Effector CD4-positive, alpha-beta T cell (primary cell): ENCODE results near the gene ATP4B.
"Not testable (repeated sequence)": the region's sequence is repeated elsewhere in the genome, so short reads cannot be mapped to it uniquely, and the experiment has no call there.

Source experiments
- DNase-seq: peaks from one replicate; pipeline ENCODE4 v3.0.0-alpha.2; 2020

ATP4B gene

DNA sequence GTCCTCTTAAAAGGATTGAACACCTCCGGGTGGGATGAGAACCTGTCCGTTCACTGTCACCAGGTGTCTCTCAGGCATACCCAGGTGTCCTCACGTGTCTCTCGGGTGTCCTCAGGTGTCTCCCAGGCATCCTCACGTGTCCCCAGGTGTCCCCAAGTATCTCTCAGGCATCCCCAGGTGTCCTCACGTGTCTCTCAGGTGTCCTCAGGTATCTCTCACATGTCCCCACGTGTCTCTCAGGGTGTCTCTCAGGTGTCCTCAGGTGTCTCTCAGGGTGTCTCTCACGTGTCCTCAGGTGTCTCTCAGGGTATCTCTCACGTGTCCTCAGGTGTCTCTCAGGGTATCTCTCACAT is 33.8 kb downstream of the ATP4B start:
- DNase-seq, result no peak

DNA sequence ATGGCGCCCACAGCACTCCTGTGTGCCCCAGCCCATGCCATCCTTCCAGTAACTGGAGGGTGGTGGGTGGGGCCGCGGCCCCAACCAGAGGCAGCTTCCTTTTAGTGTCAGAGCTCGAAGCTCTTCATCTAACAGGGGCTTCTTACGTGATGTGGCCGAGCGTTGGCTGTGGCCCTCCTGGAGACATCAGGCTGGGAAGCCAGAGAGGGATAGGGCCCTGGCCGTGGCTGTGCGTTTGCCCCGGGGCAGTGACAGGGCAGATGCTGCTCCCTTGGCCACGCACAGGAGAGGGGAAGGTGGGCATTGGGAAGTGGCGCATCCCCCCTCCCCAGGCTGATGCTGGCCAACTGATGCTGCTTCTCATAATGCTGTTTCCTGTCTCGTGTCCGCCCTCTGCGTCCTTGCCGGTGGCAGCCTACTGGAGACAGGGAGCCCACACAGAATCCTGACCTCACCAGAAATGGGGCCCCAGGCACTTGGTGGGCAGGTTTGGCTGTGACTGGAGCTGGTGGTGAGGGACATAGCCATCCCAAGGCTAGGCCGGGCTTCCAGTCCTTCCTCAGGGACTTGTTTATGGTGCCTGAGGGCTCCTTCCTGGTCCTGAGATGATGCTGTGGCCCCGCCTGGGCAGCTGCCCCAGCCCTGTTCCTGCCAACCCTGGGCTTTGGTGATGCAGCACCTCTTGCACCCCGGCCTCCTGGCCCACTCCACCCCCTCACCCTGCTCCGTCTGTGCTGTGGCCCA is 34.3 kb downstream of the ATP4B start:
- no peak for DNase-seq

GRCh38 chr13:113622791-113623490 is 35.1 kb downstream of the ATP4B start:
- DNase-seq, result no peak

DNA sequence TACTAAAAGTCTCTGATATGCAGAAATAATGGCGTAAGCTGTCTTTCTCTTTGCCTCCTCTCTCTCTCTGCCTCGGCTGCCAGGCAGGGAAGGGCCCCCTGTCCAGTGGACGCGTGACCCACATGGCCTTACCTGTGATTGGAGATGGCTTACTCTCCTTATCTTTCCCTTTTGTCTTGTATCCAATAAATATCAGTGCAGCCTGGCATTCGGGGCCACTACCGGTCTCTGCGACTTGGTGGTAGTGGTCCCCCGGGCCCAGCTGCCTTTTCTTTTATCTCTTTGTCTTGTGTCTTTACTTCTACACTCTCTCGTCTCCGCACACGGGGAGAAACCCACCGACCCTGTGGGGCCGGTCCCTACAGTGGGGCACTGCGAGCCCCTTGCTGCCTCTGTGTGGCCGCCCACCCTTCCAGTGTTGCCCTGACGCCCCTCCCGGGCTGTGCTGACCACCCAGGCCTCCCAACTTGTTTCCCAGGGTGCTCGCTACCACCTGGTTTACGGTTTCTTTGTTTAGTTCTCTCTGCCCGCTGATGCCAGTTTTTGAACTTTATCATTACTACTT is 35.9 kb downstream of the ATP4B start:
- not testable (repeated sequence) for DNase-seq

GRCh38 chr13:113621498-113621897 is 36.5 kb downstream of the ATP4B start:
- not testable (repeated sequence) for DNase-seq

GRCh38 chr13:113621046-113621445 is 37.0 kb downstream of the ATP4B start:
- DNase-seq, result no peak

- no peak for DNase-seq
Measured at GRCh38 chr13:113620036-113620796, 37.8 kb downstream of the ATP4B start.

GRCh38 chr13:113618455-113618854 is 39.5 kb downstream of the ATP4B start:
- no peak for DNase-seq

- DNase-seq, result no peak
Measured at GRCh38 chr13:113617961-113618360, 40.0 kb downstream of the ATP4B start.

GRCh38 chr13:113616991-113617749 is 40.8 kb downstream of the ATP4B start:
- no peak for DNase-seq

GRCh38 chr13:113616281-113616906 is 41.6 kb downstream of the ATP4B start:
- no peak for DNase-seq

GRCh38 chr13:113613789-113614379 is 44.1 kb downstream of the ATP4B start:
- DNase-seq, result no peak

DNA sequence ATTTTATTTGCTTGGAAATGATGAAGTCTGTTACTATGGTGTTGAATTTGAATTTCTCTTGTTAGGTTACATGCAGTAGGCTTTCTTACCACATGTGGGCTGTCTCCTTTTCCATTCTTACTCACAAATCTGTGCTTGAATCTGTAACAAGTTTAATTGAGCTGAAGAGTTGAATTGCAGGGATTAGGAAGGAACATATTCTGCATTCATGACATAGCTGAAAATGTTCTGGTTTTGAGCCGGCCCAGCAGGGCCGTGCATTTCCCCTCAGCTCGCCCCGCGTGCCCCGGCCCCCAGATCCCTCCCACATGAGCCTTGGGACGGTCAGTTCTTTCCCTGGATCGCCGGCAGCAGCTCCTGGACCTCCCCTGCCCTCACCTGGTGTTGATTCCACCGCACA is 45.4 kb downstream of the ATP4B start:
- no peak for DNase-seq

- DNase-seq, result no peak
Measured at GRCh38 chr13:113611996-113612395, 46.0 kb downstream of the ATP4B start.

- DNase-seq, result no peak
Measured at GRCh38 chr13:113610266-113610665, 47.7 kb downstream of the ATP4B start.

DNA sequence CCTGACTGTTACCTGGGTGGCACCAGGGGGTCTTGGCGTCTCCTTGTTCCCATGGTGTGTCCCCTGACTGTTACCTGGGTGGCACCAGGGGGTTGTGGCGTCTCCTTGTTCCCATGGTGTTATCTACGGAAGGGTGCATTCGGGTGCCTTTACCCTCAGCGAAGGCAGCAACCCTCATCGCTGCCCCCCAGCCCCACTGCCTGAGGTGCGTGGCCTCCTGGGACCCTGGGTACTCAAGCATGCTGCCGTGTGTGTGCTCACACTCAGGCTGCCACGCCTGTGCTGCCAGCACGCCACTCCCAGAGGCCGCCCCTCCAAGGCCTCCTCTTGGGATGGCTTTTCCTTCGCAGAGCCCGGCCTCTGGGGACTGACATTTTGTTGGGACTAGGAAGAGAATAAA is 48.4 kb downstream of the ATP4B start:
- DNase-seq, result no peak

- no peak for DNase-seq
Measured at GRCh38 chr13:113608967-113609533, 48.9 kb downstream of the ATP4B start.

DNA sequence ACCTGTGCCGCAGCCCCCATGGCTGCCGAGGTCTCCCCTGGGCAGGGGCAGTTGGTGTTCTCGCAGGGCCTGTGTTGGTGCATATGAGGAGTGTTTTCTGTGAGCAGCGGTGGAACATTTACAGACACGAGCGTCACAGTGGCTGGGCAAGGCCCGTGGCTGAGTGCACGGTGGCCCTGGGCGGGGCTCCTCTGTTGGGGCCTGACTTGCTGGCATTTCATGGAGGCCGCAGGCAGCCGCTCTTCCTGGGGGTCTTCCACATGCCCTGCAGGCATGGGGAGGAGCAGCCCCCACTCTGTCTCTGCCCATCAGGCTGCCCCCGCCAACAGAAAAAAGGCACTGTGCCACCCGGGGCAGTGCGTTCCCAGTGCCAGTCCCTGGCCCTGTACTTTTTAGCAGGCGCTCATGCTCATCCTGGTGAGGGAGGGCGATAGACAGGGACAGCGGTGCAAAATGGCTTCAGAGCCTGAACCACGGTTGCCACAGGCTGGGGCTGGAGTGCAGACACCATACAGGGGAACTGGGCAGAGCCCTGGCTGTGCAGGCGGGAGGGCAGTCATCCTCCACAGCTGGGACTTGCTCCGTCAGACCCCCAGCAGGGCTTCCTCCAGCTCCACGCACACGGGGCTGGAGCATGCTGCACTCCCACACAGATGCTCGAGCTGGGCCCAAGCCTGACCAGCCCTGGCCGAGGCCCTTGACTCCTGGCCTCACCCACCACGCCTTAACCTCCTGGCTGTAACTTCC is 49.9 kb downstream of the ATP4B start:
- no peak for DNase-seq

GRCh38 chr13:113607056-113607888 is 50.7 kb downstream of the ATP4B start:
- no peak for DNase-seq
